ENCODE data around the gene UCHL5.

Gene UCHL5

DNA sequence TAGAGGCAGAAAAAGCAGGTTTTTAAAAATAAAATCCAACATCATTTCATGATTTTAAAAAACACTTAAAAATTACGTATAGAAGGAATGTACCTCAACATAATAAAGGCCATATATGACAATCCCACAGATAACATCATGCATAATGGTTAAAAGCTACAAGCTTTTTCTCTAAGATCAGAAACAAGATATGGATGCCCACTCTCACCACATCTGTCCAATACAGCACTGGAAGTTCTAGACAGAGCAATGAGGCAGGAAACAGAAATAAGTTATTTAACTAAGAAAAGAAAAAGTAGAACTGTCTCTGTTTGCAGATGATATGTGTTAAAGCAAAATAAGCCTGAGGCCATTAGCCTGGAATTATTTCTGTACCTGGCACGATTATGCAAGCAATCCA, 96.3 kb downstream of the UCHL5 start:
- DNase-seq = no peak

Measured in activated CD4-positive, alpha-beta T cell treated with anti-CD3 and anti-CD28 coated beads, Interleukin-2, amount 50 U/mL, for 48 hours (primary cell).